HCT116 (cell line): ENCODE data around the gene GABRB3.

Source experiments
- CTCF ChIP-seq, 3 experiments: fragments of 200-600 bp in 1 of 3; sonication (generic) in 1 of 3; IDR thresholded peaks in 2 of 3; conservative IDR thresholded peaks in 1 of 3; 2 replicates each; pipeline ENCODE4 v1.5.1; 2012 to 2017; ENCODE audit warnings: low read depth in 2 of 3, low read length in 2 of 3, antibody characterized with exemption in 1 of 3, borderline replicate concordance in 1 of 3, control low read depth in 1 of 3, mild to moderate bottlenecking in 1 of 3, mixed read lengths in 1 of 3, mixed run types in 1 of 3, moderate library complexity in 1 of 3; ENCODE audit not compliant: insufficient read depth in 1 of 3
- EZH2 ChIP-seq: fragments of 200-600 bp; sonication (generic); IDR thresholded peaks from 2 replicates; pipeline ENCODE4 v1.6.1; 2017; ENCODE audit warnings: antibody characterized with exemption, mixed run types
- MAX ChIP-seq: IDR thresholded peaks from 2 replicates; pipeline ENCODE4 v1.6.1; 2012
- POLR2AphosphoS5 ChIP-seq: IDR thresholded peaks from 2 replicates; pipeline ENCODE4 v1.6.1; 2011; ENCODE audit warnings: mild to moderate bottlenecking, low read depth, low read length, moderate library complexity
- SIN3A ChIP-seq: IDR thresholded peaks from 2 replicates; pipeline ENCODE4 v1.6.1; 2012; ENCODE audit warnings: low read depth

DNA sequence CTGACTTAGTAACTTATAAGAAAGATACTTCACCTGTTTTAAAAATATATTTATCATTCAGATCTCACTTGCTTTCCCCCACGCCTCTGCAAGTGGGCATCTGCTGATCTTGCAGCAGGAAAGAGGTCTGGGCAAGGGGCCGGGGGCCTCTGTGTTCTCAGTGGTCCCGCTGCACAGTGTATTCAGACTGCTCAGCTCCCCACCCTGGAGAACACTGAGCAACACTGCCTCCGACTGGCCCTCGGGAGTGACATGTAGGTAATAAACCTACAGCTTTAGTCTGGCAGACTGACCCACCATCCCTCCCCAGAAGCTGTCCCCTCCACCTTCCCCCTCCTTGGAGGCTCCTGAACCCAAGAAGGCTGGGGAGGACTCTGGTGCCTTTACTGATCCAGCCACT, 43.8 kb downstream of the GABRB3 start:
- TF ChIP-seq CTCF (IDR thresholded peaks at IDR 0.05 in 2 of 3, conservative IDR thresholded peaks at IDR 0.05 in 1 of 3; ENCODE audit: borderline replicate concordance in 1 of 3, insufficient read depth in 1 of 3, low read depth in 2 of 3, low read length in 2 of 3) (no peak), SIN3A (no peak), POLR2AphosphoS5 (no peak), EZH2 (no peak), MAX (no peak)
